Renal cortical epithelial cell (primary cell): ENCODE data around the gene NOTCH2. TPM values are rescaled to one million over a fixed set of nuclear protein-coding genes. Genes with fewer than 3 reads are reported as not detected.
"Not testable (repeated sequence)": the region's sequence is repeated elsewhere in the genome, so short reads cannot be mapped to it uniquely, and the experiment has no call there.

ENCODE experiments used
- DNase-seq: peaks from one replicate; pipeline ENCODE4 v3.0.0-alpha.2; 2011; ENCODE audit warnings: low read depth
- total RNA-seq: library from RNA; depleted of rRNA; stranded (reverse); fragments of >200 nt; gene quantifications from 2 replicates; pipeline ENCODE4 v1.2.3, GENCODE V29; 2014

The NOTCH2 gene
- total RNA-seq, 1 donor from 2014 or later = 159 TPM

GRCh38 chr1:120068683-120069066, 787 bp downstream of the NOTCH2 start:
- not testable (repeated sequence) for DNase-seq

GRCh38 chr1:120048208-120048607, 21.3 kb downstream of the NOTCH2 start:
- peak; percentile 61 for DNase-seq

- DNase-seq = not testable (repeated sequence)
Measured at GRCh38 chr1:120041771-120042170, 27.7 kb downstream of the NOTCH2 start.

GRCh38 chr1:120032253-120032652, 37.2 kb downstream of the NOTCH2 start:
- not testable (repeated sequence) for DNase-seq

- not testable (repeated sequence) for DNase-seq
Measured at GRCh38 chr1:120023791-120024190, 45.7 kb downstream of the NOTCH2 start.

- not testable (repeated sequence) for DNase-seq
Measured at GRCh38 chr1:120014978-120015377, 54.5 kb downstream of the NOTCH2 start.

- DNase-seq = not testable (repeated sequence)
Measured at GRCh38 chr1:120008320-120008719, 61.1 kb downstream of the NOTCH2 start.

- not testable (repeated sequence) for DNase-seq
Measured at GRCh38 chr1:120007850-120008249, 61.6 kb downstream of the NOTCH2 start.

- DNase-seq = not testable (repeated sequence)
Measured at GRCh38 chr1:120001035-120001434, 68.4 kb downstream of the NOTCH2 start.

GRCh38 chr1:119996731-119997312, 72.6 kb downstream of the NOTCH2 start:
- not testable (repeated sequence) for DNase-seq

GRCh38 chr1:119995975-119996374, 73.5 kb downstream of the NOTCH2 start:
- DNase-seq = not testable (repeated sequence)

- DNase-seq = no peak
Measured at GRCh38 chr1:119988306-119989062, 81.0 kb downstream of the NOTCH2 start.

- no peak for DNase-seq
Measured at GRCh38 chr1:119987686-119988085, 81.8 kb downstream of the NOTCH2 start.

- peak; percentile 94 for DNase-seq
Measured at GRCh38 chr1:119987112-119987511, 82.3 kb downstream of the NOTCH2 start.

GRCh38 chr1:119986007-119986497, 83.4 kb downstream of the NOTCH2 start:
- DNase-seq = no peak

- no peak for DNase-seq
Measured at GRCh38 chr1:119984771-119985170, 84.7 kb downstream of the NOTCH2 start.

GRCh38 chr1:119981986-119982815, 87.3 kb downstream of the NOTCH2 start:
- peak; percentile 58 for DNase-seq

GRCh38 chr1:119981496-119981895, 88.0 kb downstream of the NOTCH2 start:
- no peak for DNase-seq

GRCh38 chr1:119978018-119978505, 91.4 kb downstream of the NOTCH2 start:
- no peak for DNase-seq

- not testable (repeated sequence) for DNase-seq
Measured at GRCh38 chr1:119977113-119977736, 92.2 kb downstream of the NOTCH2 start.

- DNase-seq = not testable (repeated sequence)
Measured at GRCh38 chr1:119975582-119976254, 93.7 kb downstream of the NOTCH2 start.
